HepG2 (cell line): ENCODE results near the gene FAM120AOS. TPM values are rescaled to one million over a fixed set of nuclear protein-coding genes. Genes with fewer than 3 reads are reported as not detected.

Experiments
- ATAC-seq: fragments of 200-7000 bp; cut with Tn5 transposase; 3 replicates; pipeline ENCODE4 v1.9.1; 2020; ENCODE audit warnings: mild to moderate bottlenecking, moderate library complexity
- BruUV-seq: library from RNA; stranded (reverse); fragments of 400-500 nt; replicated peaks from 2 replicates; lab custom pipeline; 2021; lab: Mats Ljungman, UMichigan
- CTCF ChIA-PET: fragments of 300-600 bp; formaldehyde crosslinking; extraction: SDS; loops from one replicate; lab custom pipeline; 2021; ENCODE audit warnings: low total read pairs, inconsistent platforms, low intra/inter-chr PET ratio; lab: Yijun Ruan, JAX
- POLR2A ChIA-PET: fragments of 350-600 bp; sonication (Branson Sonifier 250); formaldehyde crosslinking; loops from one replicate; lab custom pipeline; 2020; ENCODE audit warnings: antibody characterized with exemption, inconsistent platforms; lab: Yijun Ruan, JAX
- DNase-seq: peaks from one replicate; pipeline ENCODE4 v3.0.0-alpha.2; 2015; ENCODE audit warnings: low spot score
- FAIRE-seq: peaks from 3 replicates; lab custom pipeline; 2011; peaks lifted over from hg19 to GRCh38; lab: Jason Lieb, UNC
- H2AFZ ChIP-seq: one replicate; pipeline ENCODE4 v1.6.1; 2011; ENCODE audit warnings: low read length, inconsistent platforms
- H3K27ac ChIP-seq: fragments of 300-600 bp; 3 replicates; pipeline ENCODE4 v1.8.0; 2011; ENCODE audit warnings: mixed run types, mild to moderate bottlenecking, mixed read lengths, low read length, inconsistent platforms; ENCODE audit not compliant: insufficient read depth; ENCODE audit errors: extremely low read length
- H3K27me3 ChIP-seq, 2 experiments: fragments of 200-600 bp in 1 of 2; 2 replicates in 1 of 2; 3 replicates in 1 of 2; pipeline versions ENCODE4 v1.6.0 to v1.8.0; 2011; ENCODE audit warnings: low read length in 2 of 2, mild to moderate bottlenecking in 2 of 2, moderate library complexity in 2 of 2, inconsistent platforms in 1 of 2; ENCODE audit not compliant: insufficient read depth in 2 of 2, control insufficient read depth in 1 of 2
- H3K36me3 ChIP-seq, 2 experiments: fragments of 200-600 bp in 1 of 2; replicated peaks in 1 of 2; 2 replicates in 1 of 2; 3 replicates in 1 of 2; pipeline versions ENCODE4 v1.5.1 to v1.8.0; 2011; ENCODE audit warnings: low read length in 2 of 2, inconsistent platforms in 1 of 2; ENCODE audit not compliant: insufficient read depth in 2 of 2, control insufficient read depth in 1 of 2
- H3K4me1 ChIP-seq: 2 replicates; pipeline ENCODE4 v1.5.1; 2012; ENCODE audit warnings: low read length, inconsistent platforms; ENCODE audit not compliant: insufficient read depth
- H3K4me2 ChIP-seq: 2 replicates; pipeline ENCODE4 v1.6.0; 2011; ENCODE audit warnings: low read depth, low read length, inconsistent platforms
- H3K4me3 ChIP-seq, 3 experiments: fragments of 200-600 bp in 1 of 3; sonication (generic), shearing (Covaris generic) in 1 of 3; replicated peaks in 1 of 3; 2 replicates each; pipeline ENCODE4 v1.5.1; 2011 to 2016; ENCODE audit warnings: low read length in 3 of 3, inconsistent platforms in 2 of 3, low read depth in 2 of 3, mild to moderate bottlenecking in 2 of 3, control low read depth in 1 of 3, mixed read lengths in 1 of 3; ENCODE audit not compliant: insufficient read depth in 1 of 3
- H3K79me2 ChIP-seq: one replicate; pipeline ENCODE4 v1.6.1; 2011; ENCODE audit warnings: low read length, inconsistent platforms; ENCODE audit not compliant: insufficient read depth
- H3K9ac ChIP-seq: 2 replicates; pipeline ENCODE4 v1.6.0; 2011; ENCODE audit warnings: mild to moderate bottlenecking, low read depth, low read length, inconsistent platforms; ENCODE audit not compliant: insufficient read depth
- H3K9me3 ChIP-seq: 2 replicates; pipeline ENCODE4 v1.5.1; 2012; ENCODE audit warnings: mild to moderate bottlenecking, low read length
- H4K20me1 ChIP-seq: 2 replicates; pipeline ENCODE4 v1.6.0; 2011; ENCODE audit warnings: inconsistent platforms, mild to moderate bottlenecking, low read length, moderate library complexity; ENCODE audit not compliant: insufficient read depth
- EHMT2 ChIP-seq: fragments of 200-600 bp; sonication (generic); IDR thresholded peaks from 2 replicates; pipeline ENCODE4 v1.7.0; 2017; ENCODE audit warnings: antibody characterized with exemption, low read depth, low read length, borderline replicate concordance
- FIP1L1 ChIP-seq: fragments of 200-400 bp; formaldehyde crosslinking; IDR thresholded peaks from 2 replicates; pipeline ENCODE4 v1.6.1; 2018; ENCODE audit warnings: low read depth, mild to moderate bottlenecking, low read length, moderate library complexity, borderline replicate concordance; ENCODE audit not compliant: insufficient read depth
- HOXA3 ChIP-seq: sonication (generic); formaldehyde crosslinking; IDR thresholded peaks from 2 replicates; pipeline ENCODE4 v1.5.0; 2020; ENCODE audit warnings: missing genetic modification reagents
- ISL2 ChIP-seq: sonication (generic); formaldehyde crosslinking; IDR thresholded peaks from 2 replicates; pipeline ENCODE4 v1.5.0; 2020; ENCODE audit warnings: missing genetic modification reagents
- NFIB ChIP-seq: sonication (generic); formaldehyde crosslinking; IDR thresholded peaks from 2 replicates; pipeline ENCODE4 v1.9.0; 2021; ENCODE audit warnings: missing genetic modification reagents, mild to moderate bottlenecking, borderline replicate concordance
- SAFB2 ChIP-seq: sonication (generic); formaldehyde crosslinking; IDR thresholded peaks from 2 replicates; pipeline ENCODE4 v1.5.1; 2020; ENCODE audit warnings: missing genetic modification reagents, low read depth, mild to moderate bottlenecking, borderline replicate concordance
- ZBTB7B ChIP-seq: sonication (generic); formaldehyde crosslinking; IDR thresholded peaks from 2 replicates; pipeline ENCODE4 v1.4.0; 2020; ENCODE audit warnings: missing genetic modification reagents
- ZNF333 ChIP-seq: sonication (generic); formaldehyde crosslinking; IDR thresholded peaks from 2 replicates; pipeline ENCODE4 v1.4.0; 2020; ENCODE audit warnings: mild to moderate bottlenecking, missing genetic modification reagents, borderline replicate concordance
- ZNF34 ChIP-seq: sonication (generic); formaldehyde crosslinking; IDR thresholded peaks from 2 replicates; pipeline ENCODE4 v1.4.0; 2020; ENCODE audit warnings: mild to moderate bottlenecking, missing genetic modification reagents, borderline replicate concordance
- WGBS: methylation state at CpG from one replicate; pipeline ENCODE4 v1.1.6; 2017; ENCODE audit warnings: low lambda C conversion rate; 5-methylcytosine and 5-hydroxymethylcytosine counted together
- in situ Hi-C: cut with HindIII; loops from 2 replicates; pipeline ENCODE4 v1.10.0; 2017; ENCODE audit warnings: low pct_unique_long_range_greater_than_20kb; ENCODE audit not compliant: extremely low pct_ligation_motif_present
- intact Hi-C: fragments of 100-400 bp; cut with micrococcal nuclease; formaldehyde crosslinking; loops from one replicate; pipeline ENCODE4 v1.10.0; 2022; ENCODE audit not compliant: unreplicated experiment
- polyA plus RNA-seq, 8 experiments: library from polyadenylated mRNA; depleted of rRNA in 3 of 8; stranded (reverse) in 7 of 8; unstranded in 1 of 8; fragments of >200 nt; fragmentation: Illumina TruSeq in 4 of 8; extraction: Trizol in 4 of 8; gene quantifications; 2 replicates each; pipeline versions ENCODE4 v1.2.1 to v1.2.3, GENCODE V29; 2011 to 2016; ENCODE audit warnings: low read depth in 4 of 8, missing spikeins in 1 of 8, mixed read lengths in 1 of 8; ENCODE audit not compliant: insufficient read depth in 1 of 8
- total RNA-seq, 5 experiments: library from RNA; depleted of rRNA; stranded (reverse); fragments of >200 nt; fragmentation: Illumina TruSeq; extraction: Trizol; gene quantifications; 2 replicates each; pipeline ENCODE4 v1.2.3, GENCODE V29; 2016; ENCODE audit warnings: low read depth in 1 of 5
- TF ChIP-seq, protein P1 (sequence below): sonication (generic); formaldehyde crosslinking; IDR thresholded peaks from 2 replicates; pipeline ENCODE4 v1.4.0; 2020; ENCODE audit warnings: missing genetic modification reagents

Gene FAM120AOS
- total and polyA plus RNA-seq, 2 of the 13 experiments (the other 11 are each of a cell fraction or from before 2014, with no cell fraction given) = 28.2 to 34.6 TPM

DNA sequence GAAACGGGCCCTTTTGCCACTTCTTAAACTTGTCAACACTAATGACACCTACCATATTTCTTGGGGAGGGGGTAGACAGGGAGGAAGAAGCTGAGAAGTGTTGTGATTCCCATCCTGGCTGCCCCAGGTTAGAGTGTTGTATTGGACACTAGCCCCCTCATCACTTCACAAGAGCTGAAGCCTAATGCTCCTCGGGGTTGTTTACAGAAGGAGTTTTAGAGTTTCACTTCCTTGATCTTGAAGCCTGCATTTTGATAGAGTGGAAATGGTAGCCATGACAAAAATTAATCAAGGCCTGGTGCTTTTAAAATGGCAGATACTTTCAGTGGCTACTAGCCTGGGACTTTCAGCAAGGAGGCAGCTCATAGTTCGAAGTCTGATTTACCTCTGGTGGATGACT, 11.0 kb upstream of the FAM120AOS start (continued):
- TF ChIP-seq ISL2 (no peak), ZNF333 (CRISPR knock-in tag) (no peak), NFIB (CRISPR knock-in tag) (no peak)

DNA sequence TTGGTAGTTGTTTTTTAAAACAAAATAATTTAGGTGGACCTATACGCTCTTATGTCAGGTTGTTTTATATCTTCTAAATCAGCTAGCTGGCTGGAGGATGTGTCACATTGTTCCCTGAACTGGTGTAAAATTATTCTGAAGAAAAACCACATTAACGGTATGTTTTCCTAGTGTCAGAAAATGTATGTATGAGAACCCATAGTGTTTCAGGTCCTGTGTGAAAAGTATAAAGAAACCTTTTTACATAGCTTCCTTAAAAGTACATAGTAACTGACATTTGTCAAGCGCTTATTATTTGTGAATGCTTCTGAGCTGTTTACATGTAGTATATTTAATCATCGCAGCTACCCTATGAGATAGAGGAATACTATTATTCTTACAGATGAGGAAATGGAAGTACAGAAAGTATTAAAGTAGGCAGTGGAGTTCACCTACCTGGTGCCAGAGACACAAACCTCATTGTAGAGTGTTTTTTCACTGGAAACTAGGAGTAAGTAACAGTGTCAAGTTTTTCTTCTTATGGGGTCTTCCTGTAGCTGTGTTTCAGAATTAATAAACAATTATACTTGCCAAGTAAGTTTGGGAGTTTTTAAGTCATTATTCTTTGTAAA, 10.4 kb upstream of the FAM120AOS start:
- Histone ChIP-seq H3K4me2 (no peak overlapping the region), H3K9me3 (no peaks in the 10 kb centered on the region), H3K79me2 (peaks cover 97% of the 10 kb centered on the region), H3K27me3 (no peaks in the 10 kb centered on the region), H3K4me1 (peaks cover 95% of the 10 kb centered on the region), H3K4me3 (no peak overlapping the region), H4K20me1 (peaks cover 34% of the 10 kb centered on the region), H3K27ac (no peak overlapping the region), H3K9ac (no peak overlapping the region), H3K36me3 (peaks cover 2 to 3% of the 10 kb centered on the region in 2 experiments; a peak in 1 of 5 replicates), H2AFZ (no peak overlapping the region)
- no peak for TF ChIP-seq SAFB2 (CRISPR knock-in tag)
- no peak for TF ChIP-seq ZNF34 (CRISPR knock-in tag)
- TF ChIP-seq HOXA3 (CRISPR knock-in tag) = no peak
- no peak for TF ChIP-seq ZBTB7B (CRISPR knock-in tag)
- TF ChIP-seq FIP1L1 = no peak
- TF ChIP-seq EHMT2 = no peak
- TF ChIP-seq, protein P1, sequence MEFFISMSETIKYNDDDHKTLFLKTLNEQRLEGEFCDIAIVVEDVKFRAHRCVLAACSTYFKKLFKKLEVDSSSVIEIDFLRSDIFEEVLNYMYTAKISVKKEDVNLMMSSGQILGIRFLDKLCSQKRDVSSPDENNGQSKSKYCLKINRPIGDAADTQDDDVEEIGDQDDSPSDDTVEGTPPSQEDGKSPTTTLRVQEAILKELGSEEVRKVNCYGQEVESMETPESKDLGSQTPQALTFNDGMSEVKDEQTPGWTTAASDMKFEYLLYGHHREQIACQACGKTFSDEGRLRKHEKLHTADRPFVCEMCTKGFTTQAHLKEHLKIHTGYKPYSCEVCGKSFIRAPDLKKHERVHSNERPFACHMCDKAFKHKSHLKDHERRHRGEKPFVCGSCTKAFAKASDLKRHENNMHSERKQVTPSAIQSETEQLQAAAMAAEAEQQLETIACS (CRISPR knock-in tag) = no peak
- ATAC-seq = no peak
- POLR2A ChIA-PET = no interaction called here
- intact Hi-C loops (no loop called here), in situ Hi-C loops (no loop called here)
- FAIRE-seq = no peak
- no peak for DNase-seq
- WGBS = 98% methylated on average over 4 of the region's 4 CpGs
- CTCF ChIA-PET = no interaction called here
- BruUV-seq = no TSS peak
